ENCODE data around the gene HSPA4.

- TF ChIP-seq, protein P1, sequence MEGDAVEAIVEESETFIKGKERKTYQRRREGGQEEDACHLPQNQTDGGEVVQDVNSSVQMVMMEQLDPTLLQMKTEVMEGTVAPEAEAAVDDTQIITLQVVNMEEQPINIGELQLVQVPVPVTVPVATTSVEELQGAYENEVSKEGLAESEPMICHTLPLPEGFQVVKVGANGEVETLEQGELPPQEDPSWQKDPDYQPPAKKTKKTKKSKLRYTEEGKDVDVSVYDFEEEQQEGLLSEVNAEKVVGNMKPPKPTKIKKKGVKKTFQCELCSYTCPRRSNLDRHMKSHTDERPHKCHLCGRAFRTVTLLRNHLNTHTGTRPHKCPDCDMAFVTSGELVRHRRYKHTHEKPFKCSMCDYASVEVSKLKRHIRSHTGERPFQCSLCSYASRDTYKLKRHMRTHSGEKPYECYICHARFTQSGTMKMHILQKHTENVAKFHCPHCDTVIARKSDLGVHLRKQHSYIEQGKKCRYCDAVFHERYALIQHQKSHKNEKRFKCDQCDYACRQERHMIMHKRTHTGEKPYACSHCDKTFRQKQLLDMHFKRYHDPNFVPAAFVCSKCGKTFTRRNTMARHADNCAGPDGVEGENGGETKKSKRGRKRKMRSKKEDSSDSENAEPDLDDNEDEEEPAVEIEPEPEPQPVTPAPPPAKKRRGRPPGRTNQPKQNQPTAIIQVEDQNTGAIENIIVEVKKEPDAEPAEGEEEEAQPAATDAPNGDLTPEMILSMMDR (IDR thresholded peaks at IDR 0.05) = no peak
- TF ChIP-seq POLR2A (IDR thresholded peaks at IDR 0.05) (no peak), EP300 (IDR thresholded peaks at IDR 0.05) (no peak)
These were observed 69.9 kb downstream of the HSPA4 start for GRCh38 chr5:133121611-133122150.
